ENCODE measurements around the gene DLGAP1. TPM values are rescaled to one million over a fixed set of nuclear protein-coding genes. Genes with fewer than 3 reads are reported as not detected.

The DLGAP1 gene
- total and polyA plus RNA-seq, 4 donors: 0.54 to 11.8 (median 3.1) TPM

- no peak overlapping the region for H3K27ac ChIP-seq (ENCODE audit: low read depth in 1 of 2, low read length in 1 of 2)
- no peak overlapping the region for H3K9ac ChIP-seq (ENCODE audit: insufficient read depth in 1 of 2, low read length in 2 of 2)
- peaks cover 0 to 4% (median 0%) of the 10 kb centered on the region in 4 donors for H3K9me3 ChIP-seq (ENCODE audit: control insufficient read depth in 4 of 4, insufficient read depth in 3 of 4, low read length in 3 of 4)
- no peaks in the 10 kb centered on the region for H3K36me3 ChIP-seq (ENCODE audit: control insufficient read depth in 4 of 4, insufficient read depth in 4 of 4, low read length in 4 of 4)
- WGBS, 2 donors: 88 to 94% methylated on average over 1 of the region's 1 CpG
- DNase-seq (no peak), ATAC-seq (ENCODE audit: insufficient read depth, low FRiP score) (no peak)
- no peak overlapping the region for H3K4me3 ChIP-seq
- H3K27me3 ChIP-seq (ENCODE audit: control insufficient read depth in 3 of 3, insufficient read depth in 3 of 3, low read length in 2 of 3): no peaks in the 10 kb centered on the region
- TF ChIP-seq, protein P1, sequence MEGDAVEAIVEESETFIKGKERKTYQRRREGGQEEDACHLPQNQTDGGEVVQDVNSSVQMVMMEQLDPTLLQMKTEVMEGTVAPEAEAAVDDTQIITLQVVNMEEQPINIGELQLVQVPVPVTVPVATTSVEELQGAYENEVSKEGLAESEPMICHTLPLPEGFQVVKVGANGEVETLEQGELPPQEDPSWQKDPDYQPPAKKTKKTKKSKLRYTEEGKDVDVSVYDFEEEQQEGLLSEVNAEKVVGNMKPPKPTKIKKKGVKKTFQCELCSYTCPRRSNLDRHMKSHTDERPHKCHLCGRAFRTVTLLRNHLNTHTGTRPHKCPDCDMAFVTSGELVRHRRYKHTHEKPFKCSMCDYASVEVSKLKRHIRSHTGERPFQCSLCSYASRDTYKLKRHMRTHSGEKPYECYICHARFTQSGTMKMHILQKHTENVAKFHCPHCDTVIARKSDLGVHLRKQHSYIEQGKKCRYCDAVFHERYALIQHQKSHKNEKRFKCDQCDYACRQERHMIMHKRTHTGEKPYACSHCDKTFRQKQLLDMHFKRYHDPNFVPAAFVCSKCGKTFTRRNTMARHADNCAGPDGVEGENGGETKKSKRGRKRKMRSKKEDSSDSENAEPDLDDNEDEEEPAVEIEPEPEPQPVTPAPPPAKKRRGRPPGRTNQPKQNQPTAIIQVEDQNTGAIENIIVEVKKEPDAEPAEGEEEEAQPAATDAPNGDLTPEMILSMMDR (IDR thresholded peaks at IDR 0.05; ENCODE audit: control extremely low read depth, extremely low read depth): no peak
- H3K4me1 ChIP-seq (ENCODE audit: control insufficient read depth in 5 of 5, insufficient read depth in 5 of 5, low read length in 5 of 5): peaks cover 0 to 16% (median 0%) of the 10 kb centered on the region in 5 donors
Measured at GRCh38 chr18:3661989-3662388, 793.1 kb downstream of the DLGAP1 start.

DNA sequence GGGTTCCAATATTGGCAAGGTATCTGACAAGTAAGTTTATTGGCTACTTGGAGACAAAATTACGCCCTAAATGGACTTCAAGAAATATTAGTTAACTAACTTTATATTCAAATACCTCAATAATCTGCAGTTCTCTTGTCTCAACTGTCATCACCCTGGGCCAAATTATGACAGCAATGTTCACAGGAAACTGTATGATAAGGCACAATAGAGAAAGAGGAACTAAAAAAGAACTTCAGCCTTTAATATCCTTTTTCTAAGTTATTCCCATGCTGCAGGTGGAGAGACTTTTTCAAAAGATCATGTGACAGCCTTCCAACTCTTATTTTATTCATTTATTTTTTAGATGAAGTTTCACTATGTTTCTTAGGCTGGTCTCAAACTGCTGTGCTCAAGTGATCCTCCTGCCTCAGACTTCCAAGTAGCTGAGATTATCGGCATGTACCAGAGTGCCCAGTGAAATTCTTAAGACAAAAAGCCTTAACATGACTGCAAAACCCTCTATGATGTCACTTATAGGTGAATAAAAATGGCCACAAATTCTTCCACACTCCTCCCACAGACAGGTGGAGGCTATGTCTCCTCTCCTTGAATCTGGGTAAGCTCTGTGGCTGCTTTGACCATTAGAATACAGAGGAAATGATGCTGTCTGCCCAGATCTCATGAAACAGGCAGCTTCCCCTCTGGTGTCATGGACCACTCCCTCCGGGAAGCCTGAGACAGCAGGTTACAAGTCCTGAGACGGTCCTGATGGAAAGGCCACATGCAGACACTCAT, 794.2 kb downstream of the DLGAP1 start:
- ATAC-seq (ENCODE audit: insufficient read depth, low FRiP score): no peak
- H3K36me3 ChIP-seq (ENCODE audit: control insufficient read depth in 4 of 4, insufficient read depth in 4 of 4, low read length in 4 of 4): no peaks in the 10 kb centered on the region
- H3K4me3 ChIP-seq: no peak overlapping the region
- no peak for DNase-seq
- peaks cover 0 to 4% (median 0%) of the 10 kb centered on the region in 4 donors for H3K9me3 ChIP-seq (ENCODE audit: control insufficient read depth in 4 of 4, insufficient read depth in 3 of 4, low read length in 3 of 4)
- WGBS, 2 donors: 43 to 46% methylated on average over 4 of the region's 4 CpGs
- H3K4me1 ChIP-seq (ENCODE audit: control insufficient read depth in 5 of 5, insufficient read depth in 5 of 5, low read length in 5 of 5): peaks cover 0 to 12% (median 0%) of the 10 kb centered on the region in 5 donors
- H3K9ac ChIP-seq (ENCODE audit: insufficient read depth in 1 of 2, low read length in 2 of 2): no peak overlapping the region
- H3K27ac ChIP-seq (ENCODE audit: low read depth in 1 of 2, low read length in 1 of 2): peak overlapping the region in 1 of 2 donors; percentile 73
- H3K27me3 ChIP-seq (ENCODE audit: control insufficient read depth in 3 of 3, insufficient read depth in 3 of 3, low read length in 2 of 3): no peaks in the 10 kb centered on the region
- TF ChIP-seq, protein P1 (IDR thresholded peaks at IDR 0.05; ENCODE audit: control extremely low read depth, extremely low read depth): no peak

DNA sequence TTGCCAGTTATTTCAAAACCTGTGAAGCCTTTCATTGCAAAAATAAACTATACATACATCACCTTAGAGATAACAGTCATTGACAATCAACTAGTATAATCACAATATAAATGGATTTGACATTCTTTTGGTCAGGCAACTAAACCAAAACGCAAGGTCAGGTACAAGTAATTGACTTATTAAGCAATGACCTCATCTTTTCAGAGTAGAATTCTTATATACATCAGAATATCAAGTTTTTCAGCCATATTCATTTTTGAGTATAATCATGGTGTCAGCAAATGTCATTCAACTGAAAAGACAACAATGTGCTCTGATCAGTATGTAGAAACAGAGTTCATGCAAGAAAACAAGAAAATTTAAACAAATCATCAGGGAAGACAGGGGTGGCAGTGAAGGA, 796.6 kb downstream of the DLGAP1 start:
- ATAC-seq (ENCODE audit: insufficient read depth, low FRiP score) (no peak), DNase-seq (no peak)
- Histone ChIP-seq H3K27ac (ENCODE audit: low read depth in 1 of 2, low read length in 1 of 2) (no peak overlapping the region), H3K4me3 (no peak overlapping the region), H3K9ac (ENCODE audit: insufficient read depth in 1 of 2, low read length in 2 of 2) (no peak overlapping the region), H3K4me1 (ENCODE audit: control insufficient read depth in 5 of 5, insufficient read depth in 5 of 5, low read length in 5 of 5) (peaks cover 0 to 22% (median 8%) of the 10 kb centered on the region in 5 donors), H3K27me3 (ENCODE audit: control insufficient read depth in 3 of 3, insufficient read depth in 3 of 3, low read length in 2 of 3) (no peaks in the 10 kb centered on the region), H3K36me3 (ENCODE audit: control insufficient read depth in 4 of 4, insufficient read depth in 4 of 4, low read length in 4 of 4) (no peaks in the 10 kb centered on the region), H3K9me3 (ENCODE audit: control insufficient read depth in 4 of 4, insufficient read depth in 3 of 4, low read length in 3 of 4) (peaks cover 0 to 1% (median 0%) of the 10 kb centered on the region in 4 donors)
- TF ChIP-seq, protein P1 (IDR thresholded peaks at IDR 0.05; ENCODE audit: control extremely low read depth, extremely low read depth): no peak
- WGBS, 2 donors: 85 to 95% methylated on average over 1 of the region's 1 CpG

Measured in lung (tissue), 12 donors.